GM12878 (cell line): ENCODE results near the gene AMPD3. TPM values are rescaled to one million over a fixed set of nuclear protein-coding genes. Genes with fewer than 3 reads are reported as not detected.

Experiments used
- ATAC-seq: fragments of 200-7000 bp; cut with Tn5 transposase; 3 replicates; pipeline ENCODE4 v1.9.1; 2020; ENCODE audit warnings: mild to moderate bottlenecking, moderate library complexity
- BruUV-seq: library from RNA; stranded (reverse); fragments of 400-500 nt; replicated peaks from 2 replicates; lab custom pipeline; 2021; lab: Mats Ljungman, UMichigan
- CTCF ChIA-PET: fragments of 300-600 bp; sonication (Branson Sonifier 250); formaldehyde crosslinking; extraction: SDS; loops from one replicate; lab custom pipeline; 2021; ENCODE audit warnings: inconsistent platforms; lab: Yijun Ruan, JAX
- POLR2A ChIA-PET: fragments of 350-600 bp; formaldehyde crosslinking; extraction: SDS; loops from one replicate; lab custom pipeline; 2021; ENCODE audit warnings: inconsistent platforms; lab: Charles Lee
- RAD21 ChIA-PET: fragments of 300-600 bp; sonication (Branson Sonifier 250); formaldehyde crosslinking; loops from one replicate; lab custom pipeline; 2023; ENCODE audit warnings: antibody characterized with exemption; ENCODE audit not compliant: unreplicated experiment; lab: Charles Lee
- SMC1A ChIA-PET: fragments of 300-600 bp; sonication (Branson Sonifier 250); formaldehyde crosslinking; loops from one replicate; lab custom pipeline; 2023; ENCODE audit not compliant: unreplicated experiment, uncharacterized antibody; lab: Charles Lee
- DNase-seq: peaks from one replicate; pipeline ENCODE4 v3.0.0-alpha.2; 2011; ENCODE audit warnings: low read depth, low spot score
- FAIRE-seq: peaks from 3 replicates; lab custom pipeline; 2011; peaks lifted over from hg19 to GRCh38; lab: Jason Lieb, UNC
- H2AFZ ChIP-seq: 2 replicates; pipeline ENCODE4 v1.6.0; 2011; ENCODE audit warnings: low read depth, low read length, control low read depth; ENCODE audit not compliant: control insufficient read depth
- H3K27ac ChIP-seq: 2 replicates; pipeline ENCODE4 v1.5.1; 2011; ENCODE audit warnings: control low read depth; ENCODE audit not compliant: control insufficient read depth, insufficient read depth
- H3K27me3 ChIP-seq, 2 experiments: replicated peaks in 1 of 2; 2 replicates each; pipeline versions ENCODE4 v1.6.0 to v1.6.1; 2011; ENCODE audit warnings: low read length in 1 of 2; ENCODE audit not compliant: control insufficient read depth in 2 of 2, insufficient read depth in 2 of 2
- H3K36me3 ChIP-seq, 2 experiments: 2 replicates each; pipeline ENCODE4 v1.5.1; 2011; ENCODE audit warnings: low read length in 1 of 2; ENCODE audit not compliant: control insufficient read depth in 2 of 2, insufficient read depth in 2 of 2
- H3K4me1 ChIP-seq: 2 replicates; pipeline ENCODE4 v1.6.1; 2011; ENCODE audit warnings: mild to moderate bottlenecking, low read length, moderate library complexity, mixed read lengths; ENCODE audit not compliant: control insufficient read depth, insufficient read depth
- H3K4me2 ChIP-seq: 2 replicates; pipeline ENCODE4 v1.6.0; 2011; ENCODE audit warnings: control low read depth; ENCODE audit not compliant: control insufficient read depth, insufficient read depth
- H3K4me3 ChIP-seq: fragments of 200-600 bp; sonication (generic); 2 replicates; pipeline ENCODE4 v1.5.1; 2016
- H3K79me2 ChIP-seq: 2 replicates; pipeline ENCODE4 v1.6.0; 2011; ENCODE audit warnings: low read length; ENCODE audit not compliant: control insufficient read depth, insufficient read depth
- H3K9ac ChIP-seq: 2 replicates; pipeline ENCODE4 v1.8.0; 2011; ENCODE audit warnings: low read length, control low read depth, mixed read lengths; ENCODE audit not compliant: control insufficient read depth, insufficient read depth
- H3K9me3 ChIP-seq: replicated peaks from 3 replicates; pipeline ENCODE4 v1.5.1; 2011; ENCODE audit warnings: mild to moderate bottlenecking, low read length; ENCODE audit not compliant: control insufficient read depth, insufficient read depth
- H4K20me1 ChIP-seq: 2 replicates; pipeline ENCODE4 v1.6.0; 2011; ENCODE audit not compliant: control insufficient read depth, insufficient read depth
- BACH1 ChIP-seq: fragments of 450-650 bp; IDR thresholded peaks from 2 replicates; pipeline ENCODE4 v1.6.1; 2017; ENCODE audit warnings: mild to moderate bottlenecking, borderline replicate concordance
- CHD1 ChIP-seq: IDR thresholded peaks from 2 replicates; pipeline ENCODE4 v1.6.1; 2012; ENCODE audit warnings: low read depth, low read length, improper control_type of control experiment
- CHD2 ChIP-seq: IDR thresholded peaks from 2 replicates; pipeline ENCODE4 v1.6.1; 2011; ENCODE audit warnings: low read depth, low read length, improper control_type of control experiment, borderline replicate concordance
- CTCF ChIP-seq, 3 experiments: IDR thresholded peaks in 2 of 3; conservative IDR thresholded peaks in 1 of 3; 2 replicates each; pipeline ENCODE4 v1.5.1; 2011; ENCODE audit warnings: low read depth in 3 of 3, low read length in 3 of 3, mild to moderate bottlenecking in 3 of 3, control low read depth in 2 of 3, moderate library complexity in 2 of 3, inconsistent platforms in 1 of 3, mixed read lengths in 1 of 3; ENCODE audit not compliant: control insufficient read depth in 2 of 3, insufficient read depth in 1 of 3; ENCODE audit errors: extremely low read depth in 1 of 3
- FOS ChIP-seq: IDR thresholded peaks from 3 replicates; pipeline ENCODE4 v1.6.1; 2011; ENCODE audit warnings: borderline replicate concordance; ENCODE audit not compliant: insufficient read length; ENCODE audit errors: extremely low read depth
- GABPA ChIP-seq: IDR thresholded peaks from 2 replicates; pipeline ENCODE4 v1.6.1; 2014; ENCODE audit warnings: antibody characterized with exemption, low read depth, mild to moderate bottlenecking, inconsistent platforms
- HCFC1 ChIP-seq: fragments of 150-350 bp; IDR thresholded peaks from 2 replicates; pipeline ENCODE4 v1.6.1; 2014; ENCODE audit warnings: low read length
- IKZF2 ChIP-seq, 2 experiments: fragments of 450-650 bp; IDR thresholded peaks; 2 replicates each; pipeline ENCODE4 v1.6.1; 2017; ENCODE audit warnings: mild to moderate bottlenecking in 2 of 2, moderate library complexity in 2 of 2
- NBN ChIP-seq: fragments of 450-650 bp; IDR thresholded peaks from 2 replicates; pipeline ENCODE4 v1.6.1; 2016
- NFXL1 ChIP-seq: fragments of 450-650 bp; IDR thresholded peaks from 2 replicates; pipeline ENCODE4 v1.6.1; 2017; ENCODE audit warnings: antibody characterized with exemption, mild to moderate bottlenecking, borderline replicate concordance
- PAX5 ChIP-seq: IDR thresholded peaks from 2 replicates; pipeline ENCODE4 v1.6.1; 2011; ENCODE audit warnings: low read depth, low read length, borderline replicate concordance
- PML ChIP-seq: IDR thresholded peaks from 2 replicates; pipeline ENCODE4 v1.6.1; 2012; ENCODE audit warnings: low read length, inconsistent platforms
- RAD21 ChIP-seq: IDR thresholded peaks from 2 replicates; pipeline ENCODE4 v1.6.1; 2011; ENCODE audit warnings: mild to moderate bottlenecking, low read depth, low read length, moderate library complexity; ENCODE audit not compliant: insufficient read depth
- SPI1 ChIP-seq: IDR thresholded peaks from 2 replicates; pipeline ENCODE4 v1.6.1; 2011; ENCODE audit warnings: low read depth, mild to moderate bottlenecking, low read length, moderate library complexity, borderline replicate concordance; ENCODE audit not compliant: insufficient read depth
- SREBF1 ChIP-seq: IDR thresholded peaks from 2 replicates; pipeline ENCODE4 v1.6.1; 2012; ENCODE audit warnings: mild to moderate bottlenecking, low read length
- WGBS: methylation state at CpG from one replicate; pipeline ENCODE4 v1.1.6; 2016; ENCODE audit warnings: low lambda C conversion rate; ENCODE audit not compliant: insufficient replicate concordance, insufficient coverage; ENCODE audit errors: missing lambda C conversion rate; 5-methylcytosine and 5-hydroxymethylcytosine counted together
- in situ Hi-C: fragments of 300-500 bp; cut with MboI; formaldehyde crosslinking; loops from 9 replicates; pipeline ENCODE4 v1.14.3; 2018; ENCODE audit warnings: mixed read lengths
- intact Hi-C: fragments of 100-400 bp; cut with micrococcal nuclease; formaldehyde crosslinking; loops from one replicate; pipeline ENCODE4 v1.14.2; 2022; ENCODE audit not compliant: unreplicated experiment
- polyA plus RNA-seq, 11 experiments: library from polyadenylated mRNA; depleted of rRNA in 4 of 11; unstranded in 6 of 11; stranded (reverse) in 5 of 11; fragments of >200 nt; fragmentation: Nextera tagmentation in 4 of 11; fragmentation: Illumina TruSeq in 1 of 11; extraction: Ambion mirVana in 4 of 11; extraction: Trizol in 1 of 11; gene quantifications; 1 replicate in 1 of 11; 2 replicates in 10 of 11; pipeline versions ENCODE4 v1.2.1 to v1.2.3, GENCODE V29; 2011 to 2016; ENCODE audit warnings: inconsistent platforms in 2 of 11, missing spikeins in 2 of 11, low read depth in 1 of 11
- total RNA-seq, 4 experiments: library from RNA; depleted of rRNA in 3 of 4; stranded (reverse); fragments of >200 nt in 3 of 4; fragmentation: Illumina TruSeq in 1 of 4; extraction: Trizol in 1 of 4; gene quantifications; 2 replicates each; pipeline versions ENCODE4 v1.2.1 to v1.2.3, GENCODE V29; 2013 to 2021
- TF ChIP-seq, protein P1 (sequence below): IDR thresholded peaks from 2 replicates; pipeline ENCODE4 v1.6.1; 2012; ENCODE audit warnings: low read depth, low read length, improper control_type of control experiment
- TF ChIP-seq, protein P2 (sequence below): fragments of 450-650 bp; IDR thresholded peaks from 2 replicates; pipeline ENCODE4 v1.6.1; 2017; ENCODE audit warnings: mild to moderate bottlenecking, moderate library complexity

AMPD3 gene
- total and polyA plus RNA-seq, 10 of the 15 experiments (the other 5 are each of a cell fraction or from before 2014, with no cell fraction given): 5.6 to 28.6 (median 15.9) TPM

GRCh38 chr11:10460611-10461275, 5.7 kb downstream of the AMPD3 start:
- FAIRE-seq (no peak), DNase-seq (no peak), ATAC-seq (peak; percentile 22)
- Histone ChIP-seq H3K36me3 (no peaks in the 10 kb centered on the region; a peak in 2 of 4 replicates), H3K27ac (no peak overlapping the region), H4K20me1 (peaks cover 4% of the 10 kb centered on the region; the same call in 1 of the 2 replicates), H3K27me3 (no peaks in the 10 kb centered on the region), H3K4me3 (peak overlapping the region; percentile 40), H3K79me2 (peaks cover 27% of the 10 kb centered on the region), H3K4me2 (peak overlapping the region; percentile 31), H3K9ac (no peak overlapping the region), H2AFZ (no peak overlapping the region), H3K4me1 (peaks cover 35% of the 10 kb centered on the region), H3K9me3 (no peaks in the 10 kb centered on the region)
- SMC1A ChIA-PET: interaction anchor here (0.6 to 5.1 kb wide), 19 partner anchors 9 to 193 kb away, joined by 3 to 42 read pairs (median 5); partner anchors contain the start of gene RNF141
- 54% methylated on average over 5 of the region's 5 CpGs for WGBS
- no TSS peak for BruUV-seq
- in situ Hi-C loops: no loop called here
- CTCF ChIA-PET: interaction anchor here (0.6 to 3.1 kb wide), 14 partner anchors 9 to 614 kb away, joined by 3 to 18 read pairs (median 4); partner anchors contain the start of gene RNF141
- RAD21 ChIA-PET: interaction anchor here (0.9 to 3.3 kb wide), 9 partner anchors 9 to 80 kb away, joined by 3 to 14 read pairs (median 7); partner anchors contain the start of gene RNF141
- intact Hi-C loops: no loop called here
- POLR2A ChIA-PET: interaction anchor here (0.6 to 1.2 kb wide), 3 partner anchors 9 to 266 kb away, joined by 3 to 4 read pairs (median 4); no protein-coding TSS in a partner anchor
- TF ChIP-seq FOS (no peak), BACH1 (no peak), IKZF2 (IDR thresholded peaks at IDR 0.05) (peak; percentile 15 to 18; a peak in 2 of 4 replicates), GABPA (no peak), CHD2 (no peak), RAD21 (no peak), HCFC1 (no peak), PAX5 (peak; percentile 62; the same call in 1 of the 2 replicates), NBN (no peak), NFXL1 (no peak), SPI1 (peak; percentile 70; the same call in 1 of the 2 replicates), CHD1 (no peak), PML (no peak), CTCF (IDR thresholded peaks at IDR 0.05 in 2 of 3, conservative IDR thresholded peaks at IDR 0.05 in 1 of 3; ENCODE audit: control insufficient read depth in 2 of 3, extremely low read depth in 1 of 3, insufficient read depth in 1 of 3, low read depth in 3 of 3, low read length in 3 of 3) (no peak), SREBF1 (no peak)
- TF ChIP-seq, protein P1, sequence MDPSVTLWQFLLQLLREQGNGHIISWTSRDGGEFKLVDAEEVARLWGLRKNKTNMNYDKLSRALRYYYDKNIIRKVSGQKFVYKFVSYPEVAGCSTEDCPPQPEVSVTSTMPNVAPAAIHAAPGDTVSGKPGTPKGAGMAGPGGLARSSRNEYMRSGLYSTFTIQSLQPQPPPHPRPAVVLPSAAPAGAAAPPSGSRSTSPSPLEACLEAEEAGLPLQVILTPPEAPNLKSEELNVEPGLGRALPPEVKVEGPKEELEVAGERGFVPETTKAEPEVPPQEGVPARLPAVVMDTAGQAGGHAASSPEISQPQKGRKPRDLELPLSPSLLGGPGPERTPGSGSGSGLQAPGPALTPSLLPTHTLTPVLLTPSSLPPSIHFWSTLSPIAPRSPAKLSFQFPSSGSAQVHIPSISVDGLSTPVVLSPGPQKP: no peak
- TF ChIP-seq, protein P2, sequence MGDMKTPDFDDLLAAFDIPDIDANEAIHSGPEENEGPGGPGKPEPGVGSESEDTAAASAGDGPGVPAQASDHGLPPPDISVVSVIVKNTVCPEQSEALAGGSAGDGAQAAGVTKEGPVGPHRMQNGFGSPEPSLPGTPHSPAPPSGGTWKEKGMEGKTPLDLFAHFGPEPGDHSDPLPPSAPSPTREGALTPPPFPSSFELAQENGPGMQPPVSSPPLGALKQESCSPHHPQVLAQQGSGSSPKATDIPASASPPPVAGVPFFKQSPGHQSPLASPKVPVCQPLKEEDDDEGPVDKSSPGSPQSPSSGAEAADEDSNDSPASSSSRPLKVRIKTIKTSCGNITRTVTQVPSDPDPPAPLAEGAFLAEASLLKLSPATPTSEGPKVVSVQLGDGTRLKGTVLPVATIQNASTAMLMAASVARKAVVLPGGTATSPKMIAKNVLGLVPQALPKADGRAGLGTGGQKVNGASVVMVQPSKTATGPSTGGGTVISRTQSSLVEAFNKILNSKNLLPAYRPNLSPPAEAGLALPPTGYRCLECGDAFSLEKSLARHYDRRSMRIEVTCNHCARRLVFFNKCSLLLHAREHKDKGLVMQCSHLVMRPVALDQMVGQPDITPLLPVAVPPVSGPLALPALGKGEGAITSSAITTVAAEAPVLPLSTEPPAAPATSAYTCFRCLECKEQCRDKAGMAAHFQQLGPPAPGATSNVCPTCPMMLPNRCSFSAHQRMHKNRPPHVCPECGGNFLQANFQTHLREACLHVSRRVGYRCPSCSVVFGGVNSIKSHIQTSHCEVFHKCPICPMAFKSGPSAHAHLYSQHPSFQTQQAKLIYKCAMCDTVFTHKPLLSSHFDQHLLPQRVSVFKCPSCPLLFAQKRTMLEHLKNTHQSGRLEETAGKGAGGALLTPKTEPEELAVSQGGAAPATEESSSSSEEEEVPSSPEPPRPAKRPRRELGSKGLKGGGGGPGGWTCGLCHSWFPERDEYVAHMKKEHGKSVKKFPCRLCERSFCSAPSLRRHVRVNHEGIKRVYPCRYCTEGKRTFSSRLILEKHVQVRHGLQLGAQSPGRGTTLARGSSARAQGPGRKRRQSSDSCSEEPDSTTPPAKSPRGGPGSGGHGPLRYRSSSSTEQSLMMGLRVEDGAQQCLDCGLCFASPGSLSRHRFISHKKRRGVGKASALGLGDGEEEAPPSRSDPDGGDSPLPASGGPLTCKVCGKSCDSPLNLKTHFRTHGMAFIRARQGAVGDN: no peak
